ENCODE data around the gene SKIC8.

Gene SKIC8

GRCh38 chr15:78340231-78341056, 41.0 kb upstream of the SKIC8 start, which contains the start of gene CRABP1:
TSS of gene CRABP1 (plus strand) at chr15:78340353. CDS start at chr15:78340429, 76 bp downstream.
- H3K9me3 ChIP-seq (replicated peaks; ENCODE audit: insufficient read depth, low read length): no peaks in the 10 kb centered on the region
- H3K9ac ChIP-seq (ENCODE audit: low read length): no peak within 1 kb of the TSS

GRCh38 chr15:78339559-78339958, 40.1 kb upstream of the SKIC8 start:
- Histone ChIP-seq H3K27me3 (replicated peaks; ENCODE audit: insufficient read depth, low read length) (peaks cover 68% of the 10 kb centered on the region), H3K4me2 (ENCODE audit: low read depth, low read length) (no peak overlapping the region), H3K36me3 (replicated peaks; ENCODE audit: insufficient read depth, low read length) (no peaks in the 10 kb centered on the region), H3F3A (ENCODE audit: insufficient read depth, low read length) (no peaks in the 10 kb centered on the region), H3K4me1 (ENCODE audit: low read length) (no peaks in the 10 kb centered on the region), H3K27ac (ENCODE audit: low read length) (no peak overlapping the region), H3K9me2 (replicated peaks; ENCODE audit: insufficient read depth, low read length) (no peaks in the 10 kb centered on the region), H3K79me2 (ENCODE audit: low read length) (no peaks in the 10 kb centered on the region), H3K9ac (ENCODE audit: low read length) (no peak overlapping the region), H4K20me1 (ENCODE audit: insufficient read depth, low read length) (no peaks in the 10 kb centered on the region), H3K9me3 (replicated peaks; ENCODE audit: insufficient read depth, low read length) (no peaks in the 10 kb centered on the region), H3K4me3 (ENCODE audit: low read length) (no peak overlapping the region), H2AFZ (ENCODE audit: low read length) (no peak overlapping the region)
- TF ChIP-seq EZH2 (optimal IDR thresholded peaks at IDR 0.05; ENCODE audit: low read depth, low read length) (no peak), EZH2phosphoT487 (IDR thresholded peaks at IDR 0.05; ENCODE audit: low read length) (no peak), CTCF (IDR thresholded peaks at IDR 0.05; ENCODE audit: low read length) (no peak)
- DNase-seq: no peak

More at GRCh38 chr15:78340231-78341056, 41.0 kb upstream of the SKIC8 start, which contains the start of gene CRABP1:
- no peak for TF ChIP-seq EZH2 (optimal IDR thresholded peaks at IDR 0.05; ENCODE audit: low read depth, low read length)
- no peak within 1 kb of the TSS for H2AFZ ChIP-seq (ENCODE audit: low read length)
- peaks cover 68% of the 10 kb centered on the region for H3K27me3 ChIP-seq (replicated peaks; ENCODE audit: insufficient read depth, low read length)
- no peaks in the 10 kb centered on the region for H4K20me1 ChIP-seq (ENCODE audit: insufficient read depth, low read length)
- H3F3A ChIP-seq (ENCODE audit: insufficient read depth, low read length): no peaks in the 10 kb centered on the region
- no peaks in the 10 kb centered on the region for H3K4me1 ChIP-seq (ENCODE audit: low read length)
- no peaks in the 10 kb centered on the region for H3K79me2 ChIP-seq (ENCODE audit: low read length)
- no peak within 1 kb of the TSS for H3K27ac ChIP-seq (ENCODE audit: low read length)
- no peaks in the 10 kb centered on the region for H3K36me3 ChIP-seq (replicated peaks; ENCODE audit: insufficient read depth, low read length)
- no peaks in the 10 kb centered on the region for H3K9me2 ChIP-seq (replicated peaks; ENCODE audit: insufficient read depth, low read length)
- no peak within 1 kb of the TSS for H3K4me3 ChIP-seq (ENCODE audit: low read length)
- no peak within 1 kb of the TSS for H3K4me2 ChIP-seq (ENCODE audit: low read depth, low read length)
- no peak for DNase-seq

- Histone ChIP-seq H3K27me3 (replicated peaks; ENCODE audit: insufficient read depth, low read length) (peaks cover 66% of the 10 kb centered on the region), H3K9me3 (replicated peaks; ENCODE audit: insufficient read depth, low read length) (no peaks in the 10 kb centered on the region), H3K4me1 (ENCODE audit: low read length) (no peaks in the 10 kb centered on the region), H3K36me3 (replicated peaks; ENCODE audit: insufficient read depth, low read length) (no peaks in the 10 kb centered on the region), H3K4me2 (ENCODE audit: low read depth, low read length) (no peak overlapping the region), H3F3A (ENCODE audit: insufficient read depth, low read length) (no peaks in the 10 kb centered on the region), H3K4me3 (ENCODE audit: low read length) (no peak overlapping the region), H4K20me1 (ENCODE audit: insufficient read depth, low read length) (no peaks in the 10 kb centered on the region), H3K9ac (ENCODE audit: low read length) (no peak overlapping the region), H3K79me2 (ENCODE audit: low read length) (no peaks in the 10 kb centered on the region), H3K27ac (ENCODE audit: low read length) (no peak overlapping the region), H3K9me2 (replicated peaks; ENCODE audit: insufficient read depth, low read length) (no peaks in the 10 kb centered on the region), H2AFZ (ENCODE audit: low read length) (no peak overlapping the region)
- TF ChIP-seq EZH2phosphoT487 (IDR thresholded peaks at IDR 0.05; ENCODE audit: low read length): no peak
- no peak for TF ChIP-seq CTCF (IDR thresholded peaks at IDR 0.05; ENCODE audit: low read length)
- TF ChIP-seq EZH2 (optimal IDR thresholded peaks at IDR 0.05; ENCODE audit: low read depth, low read length): no peak
- DNase-seq: no peak
These were observed 39.4 kb upstream of the SKIC8 start for GRCh38 chr15:78338781-78339180.

GRCh38 chr15:78335985-78336384, 36.6 kb upstream of the SKIC8 start:
- TF ChIP-seq EZH2 (optimal IDR thresholded peaks at IDR 0.05; ENCODE audit: low read depth, low read length): no peak
- no peak for TF ChIP-seq CTCF (IDR thresholded peaks at IDR 0.05; ENCODE audit: low read length)
- no peak for TF ChIP-seq EZH2phosphoT487 (IDR thresholded peaks at IDR 0.05; ENCODE audit: low read length)
- H2AFZ ChIP-seq (ENCODE audit: low read length): no peak overlapping the region

More at GRCh38 chr15:78335985-78336384, 36.6 kb upstream of the SKIC8 start:
- no peak for DNase-seq
- H4K20me1 ChIP-seq (ENCODE audit: insufficient read depth, low read length): no peaks in the 10 kb centered on the region
- H3K79me2 ChIP-seq (ENCODE audit: low read length): no peaks in the 10 kb centered on the region
- H3F3A ChIP-seq (ENCODE audit: insufficient read depth, low read length): no peaks in the 10 kb centered on the region
- no peaks in the 10 kb centered on the region for H3K9me2 ChIP-seq (replicated peaks; ENCODE audit: insufficient read depth, low read length)
- peaks cover 44% of the 10 kb centered on the region for H3K27me3 ChIP-seq (replicated peaks; ENCODE audit: insufficient read depth, low read length)
- no peaks in the 10 kb centered on the region for H3K36me3 ChIP-seq (replicated peaks; ENCODE audit: insufficient read depth, low read length)
- H3K9ac ChIP-seq (ENCODE audit: low read length): no peak overlapping the region
- no peaks in the 10 kb centered on the region for H3K9me3 ChIP-seq (replicated peaks; ENCODE audit: insufficient read depth, low read length)
- no peak overlapping the region for H3K4me3 ChIP-seq (ENCODE audit: low read length)
- no peak overlapping the region for H3K4me2 ChIP-seq (ENCODE audit: low read depth, low read length)
- no peak overlapping the region for H3K27ac ChIP-seq (ENCODE audit: low read length)
- H3K4me1 ChIP-seq (ENCODE audit: low read length): no peaks in the 10 kb centered on the region

Measured in MM.1S (cell line).